Ovary (tissue), 9 donors: Measurements from ENCODE around the gene SH3GLB2. TPM values are rescaled to one million over a fixed set of nuclear protein-coding genes. Genes with fewer than 3 reads are reported as not detected.

ENCODE experiments used
- DNase-seq, 5 donors: peaks; one replicate each; pipeline ENCODE4 v3.0.0-alpha.2; 2019 to 2020
- H3K27ac ChIP-seq, 2 donors: fragments of 200-600 bp; one replicate each; pipeline versions ENCODE4 v1.5.1 to v1.8.0; 2019 to 2022
- H3K27me3 ChIP-seq: fragments of 200-600 bp; one replicate; pipeline ENCODE4 v1.8.0; 2022
- H3K36me3 ChIP-seq: fragments of 200-600 bp; sonication (generic); one replicate; pipeline ENCODE4 v1.5.1; 2019
- H3K4me1 ChIP-seq: one replicate; pipeline ENCODE4 v1.8.1; 2013; ENCODE audit warnings: mild to moderate bottlenecking, moderate library complexity; ENCODE audit not compliant: insufficient read depth
- H3K4me3 ChIP-seq: fragments of 200-600 bp; sonication (generic); one replicate; pipeline ENCODE4 v1.5.1; 2017
- H3K9me3 ChIP-seq, 2 donors: fragments of 200-600 bp in 1 of 2; sonication (generic) in 1 of 2; one replicate each; pipeline versions ENCODE4 v1.5.1 to v1.8.1; 2013 to 2019; ENCODE audit warnings: mild to moderate bottlenecking in 1 of 2, moderate library complexity in 1 of 2
- CTCF ChIP-seq, 3 donors: fragments of 450-650 bp in 2 of 3; fragments of 200-600 bp in 1 of 3; IDR thresholded peaks; one replicate each; pipeline versions ENCODE4 v1.5.1 to v1.8.0; 2016 to 2022; ENCODE audit warnings: antibody characterized with exemption in 3 of 3, mild to moderate bottlenecking in 1 of 3
- EP300 ChIP-seq: sonication (generic); formaldehyde crosslinking; IDR thresholded peaks from one replicate; pipeline ENCODE4 v1.6.1; 2017; ENCODE audit warnings: antibody characterized with exemption
- POLR2A ChIP-seq: fragments of 450-650 bp; IDR thresholded peaks from one replicate; pipeline ENCODE4 v1.6.1; 2017; ENCODE audit warnings: antibody characterized with exemption, mild to moderate bottlenecking, moderate library complexity
- WGBS, 3 donors: extraction: QIAGEN DNeasy Blood & Tissue Kit in 1 of 3; methylation state at CpG; one replicate each; pipeline versions ENCODE4 v1.1.5 to v1.1.7; 2013 to 2017; 5-methylcytosine and 5-hydroxymethylcytosine counted together
- intact Hi-C, 4 donors: fragments of 100-400 bp; cut with DNase I; formaldehyde crosslinking; loops; one replicate each; pipeline versions ENCODE4 v1.11.0 to v1.15.1; 2022 to 2023
- polyA plus RNA-seq, 2 donors: library from polyadenylated mRNA; stranded (reverse); fragments of 200-250 nt in 1 of 2; fragments of 350-450 nt in 1 of 2; fragmentation: Illumina TruSeq in 1 of 2; extraction: RNeasy Lipid Tissue Mini Kit (QIAGEN cat#74804) in 1 of 2; gene quantifications; one replicate each; pipeline ENCODE4 v1.2.3, GENCODE V29; 2013 to 2014
- total RNA-seq, 7 donors: library from RNA; depleted of rRNA in 2 of 7; stranded (reverse); fragments of >200 nt in 2 of 7; fragmentation: NEBNext Ultra II Directional in 3 of 7; extraction: Animal tissue kit (Norgen Biotek cat#: 25700) in 3 of 7; gene quantifications; one replicate each; pipeline versions ENCODE4 v1.1.0 to v1.2.4, GENCODE V29; 2016 to 2023
- donor health status: DM: no; HTN: no; CAD: no; lungs with moderate emphysema.
- donor health status: DM: no; HTN: no; CAD: no.
- donor health status: Bipolar disorder and iron deficiency.
- donor health status: DM: yes; HTN: yes; CAD: no.
- donor health status: DM: no; HTN: no; CAD: no.
- donor health status: DM: yes; HTN: yes; CAD: no.

Gene SH3GLB2
- total and polyA plus RNA-seq, 9 donors = 11.8 to 112 (median 88.8) TPM

- Histone ChIP-seq H3K36me3 (no peaks in the 10 kb centered on the region), H3K27ac (no peak overlapping the region), H3K9me3 (no peaks in the 10 kb centered on the region), H3K4me3 (no peak overlapping the region), H3K4me1 (no peaks in the 10 kb centered on the region), H3K27me3 (no peaks in the 10 kb centered on the region)
- intact Hi-C loops = no loop called here
- no peak for DNase-seq
- 93 to 95% (median 95%) methylated on average over 16 of the region's 16 CpGs for WGBS, 3 donors
- TF ChIP-seq EP300 = no peak
- no peak for TF ChIP-seq CTCF (IDR thresholded peaks at IDR 0.05)
- no peak for TF ChIP-seq POLR2A
Measured at GRCh38 chr9:129012893-129013448, 15.2 kb downstream of the SH3GLB2 start.

GRCh38 chr9:129012343-129012742 is 15.8 kb downstream of the SH3GLB2 start:
- no peaks in the 10 kb centered on the region for H3K9me3 ChIP-seq
- intact Hi-C loops = no loop called here
- H3K27me3 ChIP-seq = no peaks in the 10 kb centered on the region
- no peak overlapping the region for H3K4me3 ChIP-seq
- DNase-seq = no peak
- peaks cover 2% of the 10 kb centered on the region for H3K4me1 ChIP-seq
- H3K27ac ChIP-seq = no peak overlapping the region
- TF ChIP-seq CTCF (IDR thresholded peaks at IDR 0.05) (no peak), POLR2A (no peak), EP300 (no peak)
- no peaks in the 10 kb centered on the region for H3K36me3 ChIP-seq
- WGBS, 3 donors = 78 to 83% (median 82%) methylated on average over 7 of the region's 7 CpGs

- H3K9me3 ChIP-seq = no peaks in the 10 kb centered on the region
- H3K27ac ChIP-seq = no peak overlapping the region
- no peak for DNase-seq
- intact Hi-C loops = no loop called here
- peaks cover 7% of the 10 kb centered on the region for H3K4me1 ChIP-seq
- no peaks in the 10 kb centered on the region for H3K36me3 ChIP-seq
- WGBS, 3 donors = 84 to 85% (median 84%) methylated on average over 11 of the region's 11 CpGs
- no peak overlapping the region for H3K4me3 ChIP-seq
- no peak for TF ChIP-seq EP300
- TF ChIP-seq POLR2A = no peak
- no peak for TF ChIP-seq CTCF (IDR thresholded peaks at IDR 0.05)
- no peaks in the 10 kb centered on the region for H3K27me3 ChIP-seq
Measured at GRCh38 chr9:129011761-129012181, 16.4 kb downstream of the SH3GLB2 start.

- Histone ChIP-seq H3K27ac (no peak overlapping the region), H3K4me3 (no peak overlapping the region), H3K36me3 (no peaks in the 10 kb centered on the region), H3K27me3 (no peaks in the 10 kb centered on the region), H3K4me1 (peaks cover 10% of the 10 kb centered on the region), H3K9me3 (no peaks in the 10 kb centered on the region)
- intact Hi-C loops = no loop called here
- DNase-seq = no peak
- TF ChIP-seq EP300 (no peak), CTCF (IDR thresholded peaks at IDR 0.05) (no peak), POLR2A (no peak)
- WGBS, 3 donors = 93 to 94% (median 94%) methylated on average over 19 of the region's 19 CpGs
Measured at GRCh38 chr9:129011170-129011569, 17.0 kb downstream of the SH3GLB2 start.
